HepG2 (cell line): ENCODE measurements around the gene ARHGAP29. TPM values are rescaled to one million over a fixed set of nuclear protein-coding genes. Genes with fewer than 3 reads are reported as not detected.
A peak's percentile ranks its signal among the peaks of the same experiment; 100 is the strongest.

Source experiments
- ARID2 ChIP-seq: sonication (generic); formaldehyde crosslinking; IDR thresholded peaks from 2 replicates; pipeline ENCODE4 v1.8.1; 2022; ENCODE audit warnings: mild to moderate bottlenecking, missing genetic modification reagents, borderline replicate concordance
- CENPBD1 ChIP-seq: sonication (generic); formaldehyde crosslinking; IDR thresholded peaks from 2 replicates; pipeline ENCODE4 v1.8.0; 2022; ENCODE audit warnings: missing genetic modification reagents, low read depth, mild to moderate bottlenecking, borderline replicate concordance
- CHD2 ChIP-seq: IDR thresholded peaks from 2 replicates; pipeline ENCODE4 v1.6.1; 2011; ENCODE audit warnings: low read depth, low read length, improper control_type of control experiment
- GTF2F1 ChIP-seq: fragments of 150-350 bp; IDR thresholded peaks from 2 replicates; pipeline ENCODE4 v1.6.1; 2014; ENCODE audit warnings: low read length
- HHEX ChIP-seq: IDR thresholded peaks from 2 replicates; pipeline ENCODE4 v1.6.1; 2016; ENCODE audit warnings: control low read depth
- HOMEZ ChIP-seq: IDR thresholded peaks from 2 replicates; pipeline ENCODE4 v1.6.1; 2016; ENCODE audit warnings: low read depth
- KDM4B ChIP-seq: sonication (generic); formaldehyde crosslinking; IDR thresholded peaks from 2 replicates; pipeline ENCODE4 v1.4.0; 2020; ENCODE audit warnings: missing genetic modification reagents
- KDM5A ChIP-seq: fragments of 200-600 bp; sonication (generic); IDR thresholded peaks from 2 replicates; pipeline ENCODE4 v1.7.0; 2018; ENCODE audit warnings: antibody characterized with exemption, mild to moderate bottlenecking, low read length, borderline replicate concordance
- KDM6A ChIP-seq: IDR thresholded peaks from 2 replicates; pipeline ENCODE4 v1.6.1; 2016; ENCODE audit warnings: low read depth
- MIXL1 ChIP-seq: IDR thresholded peaks from 2 replicates; pipeline ENCODE4 v1.6.1; 2016
- PHF21A ChIP-seq: sonication (generic); formaldehyde crosslinking; IDR thresholded peaks from 2 replicates; pipeline ENCODE4 v1.5.0; 2020; ENCODE audit warnings: mild to moderate bottlenecking, missing genetic modification reagents
- POLR2G ChIP-seq: fragments of 200-400 bp; formaldehyde crosslinking; IDR thresholded peaks from 2 replicates; pipeline ENCODE4 v1.6.1; 2018; ENCODE audit warnings: mild to moderate bottlenecking, low read depth, low read length, moderate library complexity
- SRSF4 ChIP-seq: fragments of 200-400 bp; formaldehyde crosslinking; IDR thresholded peaks from one replicate; pipeline ENCODE4 v1.6.1; 2018; ENCODE audit warnings: mild to moderate bottlenecking, low read depth, low read length, moderate library complexity; ENCODE audit not compliant: poor library complexity, severe bottlenecking
- ZMAT3 ChIP-seq: sonication (generic); formaldehyde crosslinking; conservative IDR thresholded peaks from 2 replicates; pipeline ENCODE4 v1.7.0; 2021; ENCODE audit warnings: missing genetic modification reagents
- ZNF20 ChIP-seq: sonication (generic); formaldehyde crosslinking; IDR thresholded peaks from 2 replicates; pipeline ENCODE4 v1.4.0; 2020; ENCODE audit warnings: mild to moderate bottlenecking, moderate library complexity, missing genetic modification reagents
- ZNF317 ChIP-seq: sonication (generic); formaldehyde crosslinking; IDR thresholded peaks from 2 replicates; pipeline ENCODE4 v1.5.0; 2020; ENCODE audit warnings: mild to moderate bottlenecking, missing genetic modification reagents
- ZNF33B ChIP-seq: sonication (generic); formaldehyde crosslinking; IDR thresholded peaks from 2 replicates; pipeline ENCODE4 v1.5.1; 2020; ENCODE audit warnings: mild to moderate bottlenecking, missing genetic modification reagents
- ZNF350 ChIP-seq: sonication (generic); formaldehyde crosslinking; IDR thresholded peaks from 2 replicates; pipeline ENCODE4 v1.4.0; 2020; ENCODE audit warnings: mild to moderate bottlenecking, low read depth, missing genetic modification reagents, borderline replicate concordance
- ZNF484 ChIP-seq: sonication (generic); formaldehyde crosslinking; IDR thresholded peaks from 2 replicates; pipeline ENCODE4 v1.5.1; 2020; ENCODE audit warnings: mild to moderate bottlenecking, low read depth, missing genetic modification reagents, borderline replicate concordance
- ZNF564 ChIP-seq: sonication (generic); formaldehyde crosslinking; IDR thresholded peaks from 2 replicates; pipeline ENCODE4 v1.8.1; 2023; ENCODE audit warnings: mild to moderate bottlenecking, missing genetic modification reagents
- polyA plus RNA-seq, 8 experiments: library from polyadenylated mRNA; depleted of rRNA in 3 of 8; stranded (reverse) in 7 of 8; unstranded in 1 of 8; fragments of >200 nt; fragmentation: Illumina TruSeq in 4 of 8; extraction: Trizol in 4 of 8; gene quantifications; 2 replicates each; pipeline versions ENCODE4 v1.2.1 to v1.2.3, GENCODE V29; 2011 to 2016; ENCODE audit warnings: low read depth in 4 of 8, missing spikeins in 1 of 8, mixed read lengths in 1 of 8; ENCODE audit not compliant: insufficient read depth in 1 of 8
- total RNA-seq, 5 experiments: library from RNA; depleted of rRNA; stranded (reverse); fragments of >200 nt; fragmentation: Illumina TruSeq; extraction: Trizol; gene quantifications; 2 replicates each; pipeline ENCODE4 v1.2.3, GENCODE V29; 2016; ENCODE audit warnings: low read depth in 1 of 5
- TF ChIP-seq, protein P1 (sequence below): sonication (generic); formaldehyde crosslinking; IDR thresholded peaks from 2 replicates; pipeline ENCODE4 v1.4.0; 2020; ENCODE audit warnings: missing genetic modification reagents
- TF ChIP-seq, protein P2 (sequence below): sonication (generic); formaldehyde crosslinking; IDR thresholded peaks from 2 replicates; pipeline ENCODE4 v1.5.0; 2020; ENCODE audit warnings: missing genetic modification reagents
- TF ChIP-seq, protein P3 (sequence below), 2 experiments: sonication (generic) in 1 of 2; formaldehyde crosslinking in 1 of 2; IDR thresholded peaks; 2 replicates each; pipeline versions ENCODE4 v1.5.1 to v1.6.1; 2011 to 2020; ENCODE audit warnings: borderline replicate concordance in 1 of 2, low read depth in 1 of 2, low read length in 1 of 2, mild to moderate bottlenecking in 1 of 2, missing genetic modification reagents in 1 of 2, moderate library complexity in 1 of 2

The ARHGAP29 gene
- total and polyA plus RNA-seq, 2 of the 13 experiments (the other 11 are each of a cell fraction or from before 2014, with no cell fraction given): 12.8 to 18.3 TPM

DNA sequence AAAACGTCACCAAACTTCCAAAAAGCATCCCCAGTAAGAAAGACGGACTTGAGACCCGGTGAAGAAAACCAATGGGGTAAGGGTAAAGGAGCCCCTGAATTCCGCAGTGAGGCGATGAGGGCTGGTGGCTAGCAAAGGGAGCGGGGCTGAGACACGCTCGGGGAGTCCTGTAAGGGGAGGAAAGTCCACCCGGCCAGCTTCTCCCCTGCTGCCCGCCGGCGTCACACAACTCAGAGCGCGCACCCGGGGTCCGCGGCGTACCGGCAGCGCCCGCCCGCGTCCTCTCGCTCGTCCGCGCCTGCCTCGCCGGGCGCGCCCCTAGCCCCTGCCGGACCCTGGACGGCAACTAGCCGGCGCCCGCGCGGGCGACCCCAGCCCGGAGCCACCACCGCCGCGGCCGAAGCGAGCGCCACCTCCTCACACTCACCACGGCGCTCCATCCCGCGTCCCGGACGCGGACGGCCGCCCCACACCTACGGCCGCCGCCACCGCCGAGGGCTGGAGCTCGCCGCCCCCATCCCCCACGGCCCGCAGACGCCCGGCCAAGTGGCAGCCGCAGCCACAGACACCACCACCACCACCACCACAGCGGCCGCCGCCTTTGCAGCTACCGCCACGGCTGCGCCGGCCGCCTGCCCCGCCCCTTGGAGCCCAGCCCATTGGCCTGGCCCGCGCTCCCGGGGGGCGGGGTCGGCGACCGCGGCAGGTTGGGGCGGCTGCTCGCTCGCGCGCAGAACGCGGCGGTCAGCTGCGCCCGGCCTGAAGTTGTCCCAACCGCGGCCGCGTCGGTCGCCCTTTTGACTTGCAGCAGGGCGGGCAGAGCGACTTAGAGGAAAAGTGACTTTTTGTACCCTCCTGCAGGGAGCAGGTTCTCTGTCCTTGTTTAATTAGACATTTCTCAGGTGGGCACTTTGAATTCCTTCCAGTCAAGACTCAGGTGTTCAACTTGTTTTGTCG is 10.0 kb upstream of the ARHGAP29 start (continued):
- TF ChIP-seq, protein P1, sequence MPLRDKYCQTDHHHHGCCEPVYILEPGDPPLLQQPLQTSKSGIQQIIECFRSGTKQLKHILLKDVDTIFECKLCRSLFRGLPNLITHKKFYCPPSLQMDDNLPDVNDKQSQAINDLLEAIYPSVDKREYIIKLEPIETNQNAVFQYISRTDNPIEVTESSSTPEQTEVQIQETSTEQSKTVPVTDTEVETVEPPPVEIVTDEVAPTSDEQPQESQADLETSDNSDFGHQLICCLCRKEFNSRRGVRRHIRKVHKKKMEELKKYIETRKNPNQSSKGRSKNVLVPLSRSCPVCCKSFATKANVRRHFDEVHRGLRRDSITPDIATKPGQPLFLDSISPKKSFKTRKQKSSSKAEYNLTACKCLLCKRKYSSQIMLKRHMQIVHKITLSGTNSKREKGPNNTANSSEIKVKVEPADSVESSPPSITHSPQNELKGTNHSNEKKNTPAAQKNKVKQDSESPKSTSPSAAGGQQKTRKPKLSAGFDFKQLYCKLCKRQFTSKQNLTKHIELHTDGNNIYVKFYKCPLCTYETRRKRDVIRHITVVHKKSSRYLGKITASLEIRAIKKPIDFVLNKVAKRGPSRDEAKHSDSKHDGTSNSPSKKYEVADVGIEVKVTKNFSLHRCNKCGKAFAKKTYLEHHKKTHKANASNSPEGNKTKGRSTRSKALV (CRISPR knock-in tag): no peak
- TF ChIP-seq KDM5A (no peak), ZNF484 (CRISPR knock-in tag) (no peak), ZMAT3 (CRISPR knock-in tag) (no peak), HHEX (CRISPR knock-in tag) (no peak), ZNF20 (CRISPR knock-in tag) (no peak), ARID2 (CRISPR knock-in tag) (no peak), CHD2 (no peak), KDM6A (CRISPR knock-in tag) (no peak), HOMEZ (CRISPR knock-in tag) (no peak), KDM4B (CRISPR knock-in tag) (no peak), SRSF4 (no peak), ZNF564 (no peak), ZNF33B (CRISPR knock-in tag) (no peak), ZNF350 (CRISPR knock-in tag) (no peak), MIXL1 (CRISPR knock-in tag) (no peak), PHF21A (CRISPR knock-in tag) (peak; percentile 39; the same call in 1 of the 2 replicates), GTF2F1 (no peak), CENPBD1 (no peak), ZNF317 (CRISPR knock-in tag) (peak; percentile 78), POLR2G (no peak)
- TF ChIP-seq, protein P2, sequence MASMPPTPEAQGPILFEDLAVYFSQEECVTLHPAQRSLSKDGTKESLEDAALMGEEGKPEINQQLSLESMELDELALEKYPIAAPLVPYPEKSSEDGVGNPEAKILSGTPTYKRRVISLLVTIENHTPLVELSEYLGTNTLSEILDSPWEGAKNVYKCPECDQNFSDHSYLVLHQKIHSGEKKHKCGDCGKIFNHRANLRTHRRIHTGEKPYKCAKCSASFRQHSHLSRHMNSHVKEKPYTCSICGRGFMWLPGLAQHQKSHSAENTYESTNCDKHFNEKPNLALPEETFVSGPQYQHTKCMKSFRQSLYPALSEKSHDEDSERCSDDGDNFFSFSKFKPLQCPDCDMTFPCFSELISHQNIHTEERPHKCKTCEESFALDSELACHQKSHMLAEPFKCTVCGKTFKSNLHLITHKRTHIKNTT (CRISPR knock-in tag): no peak
- TF ChIP-seq, protein P3, sequence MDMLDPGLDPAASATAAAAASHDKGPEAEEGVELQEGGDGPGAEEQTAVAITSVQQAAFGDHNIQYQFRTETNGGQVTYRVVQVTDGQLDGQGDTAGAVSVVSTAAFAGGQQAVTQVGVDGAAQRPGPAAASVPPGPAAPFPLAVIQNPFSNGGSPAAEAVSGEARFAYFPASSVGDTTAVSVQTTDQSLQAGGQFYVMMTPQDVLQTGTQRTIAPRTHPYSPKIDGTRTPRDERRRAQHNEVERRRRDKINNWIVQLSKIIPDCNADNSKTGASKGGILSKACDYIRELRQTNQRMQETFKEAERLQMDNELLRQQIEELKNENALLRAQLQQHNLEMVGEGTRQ (IDR thresholded peaks at IDR 0.05; ENCODE audit: low read depth, low read length): no peak
- TF ChIP-seq, protein P3 (CRISPR knock-in tag; IDR thresholded peaks at IDR 0.05; ENCODE audit: borderline replicate concordance): no peak
